Stomach (tissue), 9 donors: ENCODE data around the gene CDC14C. TPM values are rescaled to one million over a fixed set of nuclear protein-coding genes. Genes with fewer than 3 reads are reported as not detected.

Experiments used
- DNase-seq, 2 donors: peaks; one replicate each; pipeline versions ENCODE4 v3.0.0 to v3.0.0-alpha.2; 2013 to 2019
- H3K27ac ChIP-seq, 5 donors: fragments of 200-600 bp in 4 of 5; sonication (generic) in 4 of 5; one replicate each; pipeline ENCODE4 v1.5.1; 2013 to 2019; ENCODE audit warnings: mild to moderate bottlenecking in 1 of 5, moderate library complexity in 1 of 5
- H3K27me3 ChIP-seq, 3 donors: fragments of 200-600 bp; sonication (generic); one replicate each; pipeline ENCODE4 v1.5.1; 2017 to 2019; ENCODE audit warnings: mixed run types in 1 of 3
- H3K36me3 ChIP-seq, 4 donors: fragments of 200-600 bp; sonication (generic); 1 replicate in 3 of 4; 2 replicates in 1 of 4; pipeline ENCODE4 v1.5.1; 2016 to 2019
- H3K4me1 ChIP-seq, 4 donors: fragments of 200-600 bp; sonication (generic); one replicate each; pipeline ENCODE4 v1.5.1; 2016 to 2019
- H3K4me3 ChIP-seq, 4 donors: fragments of 200-600 bp; sonication (generic) in 3 of 4; one replicate each; pipeline ENCODE4 v1.5.1; 2016 to 2019; ENCODE audit warnings: mild to moderate bottlenecking in 1 of 4
- H3K9me3 ChIP-seq, 4 donors: fragments of 200-600 bp; sonication (generic); one replicate each; pipeline ENCODE4 v1.5.1; 2016 to 2019
- CTCF ChIP-seq, 7 experiments: fragments of 450-650 bp in 4 of 7; fragments of 200-600 bp in 3 of 7; sonication (generic) in 3 of 7; IDR thresholded peaks; one replicate each; pipeline ENCODE4 v1.5.1; 2016 to 2019; ENCODE audit warnings: antibody characterized with exemption in 7 of 7, control low read depth in 2 of 7, mild to moderate bottlenecking in 1 of 7
- EP300 ChIP-seq: sonication (generic); formaldehyde crosslinking; IDR thresholded peaks from one replicate; pipeline ENCODE4 v1.6.1; 2017; ENCODE audit warnings: antibody characterized with exemption
- POLR2A ChIP-seq, 4 donors: fragments of 450-650 bp; IDR thresholded peaks; one replicate each; pipeline ENCODE4 v1.6.1; 2016; ENCODE audit warnings: antibody characterized with exemption in 4 of 4, control low read depth in 2 of 4, mild to moderate bottlenecking in 1 of 4, moderate library complexity in 1 of 4
- POLR2AphosphoS5 ChIP-seq, 3 donors: sonication (generic); formaldehyde crosslinking; IDR thresholded peaks; one replicate each; pipeline ENCODE4 v1.6.1; 2016; ENCODE audit warnings: antibody characterized with exemption in 3 of 3
- WGBS, 5 donors: extraction: QIAGEN DNeasy Blood & Tissue Kit in 3 of 5; methylation state at CpG; one replicate each; pipeline versions ENCODE4 v1.1.5 to v1.1.7; 2013 to 2018; 5-methylcytosine and 5-hydroxymethylcytosine counted together
- intact Hi-C: fragments of 100-400 bp; cut with DNase I; formaldehyde crosslinking; loops from one replicate; pipeline ENCODE4 v1.15.1; 2023; ENCODE audit warnings: low total_unique reads
- polyA plus RNA-seq, 3 donors: library from polyadenylated mRNA; stranded (reverse); fragments of 200-250 nt; gene quantifications; one replicate each; pipeline ENCODE4 v1.2.3, GENCODE V29; 2013
- total RNA-seq, 5 donors: library from RNA; depleted of rRNA; stranded (reverse); fragments of >200 nt; gene quantifications; one replicate each; pipeline versions ENCODE4 v1.1.0 to v1.2.3, GENCODE V29; 2014 to 2016
- donor health status: healthy with polysubstance abuse.
- donor health status: Bipolar disorder and iron deficiency.
- donor health status: healthy.

Gene CDC14C
- total and polyA plus RNA-seq, 8 donors = not detected

GRCh38 chr7:48931481-48931880, 7.1 kb downstream of the CDC14C start:
- intact Hi-C loops = no loop called here

GRCh38 chr7:48932126-48932910, 8.0 kb downstream of the CDC14C start:
- Histone ChIP-seq H3K27ac (no peak overlapping the region), H3K36me3 (no peaks in the 10 kb centered on the region), H3K9me3 (no peaks in the 10 kb centered on the region), H3K4me1 (no peaks in the 10 kb centered on the region), H3K4me3 (no peak overlapping the region), H3K27me3 (no peaks in the 10 kb centered on the region)
- intact Hi-C loops = no loop called here
- TF ChIP-seq CTCF (IDR thresholded peaks at IDR 0.05) (no peak), POLR2A (IDR thresholded peaks at IDR 0.05) (no peak), EP300 (no peak), POLR2AphosphoS5 (IDR thresholded peaks at IDR 0.05) (no peak)
- no peak for DNase-seq
- 67 to 85% (median 79%) methylated on average over 2 of the region's 2 CpGs for WGBS, 5 donors

More at GRCh38 chr7:48931481-48931880, 7.1 kb downstream of the CDC14C start:
- Histone ChIP-seq H3K9me3 (no peaks in the 10 kb centered on the region), H3K27ac (no peak overlapping the region), H3K4me3 (no peak overlapping the region), H3K27me3 (no peaks in the 10 kb centered on the region), H3K36me3 (no peaks in the 10 kb centered on the region), H3K4me1 (no peaks in the 10 kb centered on the region)
- 95 to 99% (median 97%) methylated on average over 2 of the region's 2 CpGs for WGBS, 5 donors
- TF ChIP-seq EP300 = no peak
- DNase-seq = no peak

- Histone ChIP-seq H3K4me3 (no peak overlapping the region), H3K9me3 (no peaks in the 10 kb centered on the region), H3K27ac (no peak overlapping the region), H3K27me3 (no peaks in the 10 kb centered on the region), H3K4me1 (no peaks in the 10 kb centered on the region), H3K36me3 (no peaks in the 10 kb centered on the region)
- intact Hi-C loops = no loop called here
- DNase-seq = no peak
- WGBS, 5 donors = 76 to 80% (median 78%) methylated on average over 3 of the region's 3 CpGs
- no peak for TF ChIP-seq EP300
- no peak for TF ChIP-seq CTCF (IDR thresholded peaks at IDR 0.05)
- TF ChIP-seq POLR2A (IDR thresholded peaks at IDR 0.05) = no peak
- TF ChIP-seq POLR2AphosphoS5 (IDR thresholded peaks at IDR 0.05) = no peak
Observed at GRCh38 chr7:48933549-48934085, 9.3 kb downstream of the CDC14C start.

- TF ChIP-seq EP300 (no peak), CTCF (IDR thresholded peaks at IDR 0.05) (no peak)
- no peaks in the 10 kb centered on the region for H3K9me3 ChIP-seq
- no peak for DNase-seq
- H3K4me1 ChIP-seq = no peaks in the 10 kb centered on the region
- WGBS, 5 donors = 64 to 84% (median 75%) methylated on average over 4 of the region's 4 CpGs
- no peak overlapping the region for H3K4me3 ChIP-seq
- no peak overlapping the region for H3K27ac ChIP-seq
- H3K27me3 ChIP-seq = no peaks in the 10 kb centered on the region
- no peaks in the 10 kb centered on the region for H3K36me3 ChIP-seq
- intact Hi-C loops = no loop called here
Observed at GRCh38 chr7:48938539-48939295, 14.4 kb downstream of the CDC14C start.
